T-helper 9 cell (primary cell): ENCODE data around the gene TRMT61A.

Experiments used
- DNase-seq: peaks from one replicate; pipeline ENCODE4 v3.0.0-alpha.2; 2020

Gene TRMT61A

DNA sequence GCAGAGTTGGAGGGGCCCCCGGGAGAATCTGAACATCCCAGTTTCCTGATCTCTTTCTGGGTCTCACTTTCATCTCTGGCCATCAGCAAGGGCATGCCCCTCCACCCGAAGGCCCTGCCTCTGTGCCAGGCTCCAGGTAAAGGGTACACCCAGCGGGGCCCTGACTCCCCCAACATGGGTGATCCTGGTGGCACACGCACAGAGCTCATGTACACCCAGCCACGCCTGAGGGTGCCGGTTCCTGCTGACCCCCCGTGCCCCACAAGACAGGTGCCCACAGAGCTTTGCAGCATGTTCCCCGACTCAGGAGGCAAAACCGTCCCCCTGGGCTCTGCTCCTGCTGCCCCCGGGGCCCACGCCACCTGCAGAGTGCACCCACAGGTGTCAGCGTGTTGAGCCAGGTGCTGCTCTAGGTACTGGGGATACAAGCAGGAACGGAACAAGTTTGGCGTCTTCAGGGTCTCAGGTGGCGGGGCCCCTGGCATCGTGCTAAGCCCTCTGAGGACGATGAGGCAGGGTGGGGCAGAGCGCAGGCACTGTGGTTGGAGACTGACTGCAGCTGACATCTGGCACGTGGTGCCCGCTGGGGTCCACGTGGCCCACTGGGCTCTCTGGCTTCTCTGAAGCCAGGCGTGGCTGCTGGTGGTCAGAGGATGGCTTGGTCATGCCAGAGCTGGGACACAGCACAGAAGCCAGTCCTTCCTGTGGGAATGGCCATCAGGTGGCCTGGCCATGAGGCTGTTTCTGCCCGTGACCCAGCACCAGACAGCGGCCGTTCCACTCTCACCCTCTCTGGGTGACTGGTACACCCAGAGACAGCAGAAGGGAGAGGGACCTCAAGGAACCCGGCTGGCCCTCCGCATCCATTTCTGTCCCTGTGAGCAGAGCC is 19.7 kb downstream of the TRMT61A start:
- DNase-seq = no peak

DNA sequence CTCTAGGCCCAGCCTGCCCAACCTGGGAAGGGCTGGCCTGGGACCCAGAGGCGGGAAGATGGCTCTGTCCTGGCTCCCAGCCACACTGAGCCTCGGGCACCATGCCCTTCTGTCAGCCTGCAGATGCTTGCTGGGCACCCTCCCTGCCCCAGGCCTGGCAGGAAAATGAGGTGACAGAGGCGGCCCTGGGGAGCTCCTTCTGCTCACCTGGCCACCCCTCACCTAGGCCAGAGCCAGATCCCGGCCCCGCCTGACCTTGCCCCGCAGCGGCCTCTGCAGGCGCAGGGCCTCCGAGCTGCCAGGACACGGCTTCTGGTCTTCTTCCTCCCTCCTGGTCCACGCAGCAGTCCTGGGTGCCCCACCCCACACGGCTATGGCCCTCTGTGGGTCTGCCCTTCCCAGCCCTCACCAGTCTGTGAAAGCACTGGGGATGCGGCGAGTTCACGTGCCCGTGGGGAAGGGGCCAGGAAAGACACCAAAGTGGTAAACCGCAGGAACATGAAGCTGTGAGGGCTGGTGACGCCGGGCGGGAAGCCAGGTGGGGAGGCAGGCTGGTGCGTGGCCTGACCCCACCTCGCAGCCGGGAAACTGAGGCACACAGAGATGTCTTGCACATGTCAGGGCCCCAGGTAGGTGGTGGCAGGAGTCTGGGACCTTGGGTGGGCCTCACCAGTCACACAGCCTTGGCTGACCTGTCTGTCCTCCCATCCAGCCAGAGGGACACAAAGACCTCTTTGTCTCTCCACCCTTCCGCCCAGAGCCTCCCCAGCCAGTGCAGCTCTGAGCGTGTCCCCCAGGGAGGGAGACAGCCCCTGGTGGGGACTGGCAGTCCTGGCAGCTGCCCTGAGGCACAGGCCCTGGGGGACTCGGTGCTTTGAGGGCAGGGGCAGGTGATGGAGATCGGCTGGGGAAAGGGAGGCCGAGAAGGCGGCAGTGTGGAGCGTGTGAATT is 20.6 kb downstream of the TRMT61A start:
- no peak for DNase-seq

DNA sequence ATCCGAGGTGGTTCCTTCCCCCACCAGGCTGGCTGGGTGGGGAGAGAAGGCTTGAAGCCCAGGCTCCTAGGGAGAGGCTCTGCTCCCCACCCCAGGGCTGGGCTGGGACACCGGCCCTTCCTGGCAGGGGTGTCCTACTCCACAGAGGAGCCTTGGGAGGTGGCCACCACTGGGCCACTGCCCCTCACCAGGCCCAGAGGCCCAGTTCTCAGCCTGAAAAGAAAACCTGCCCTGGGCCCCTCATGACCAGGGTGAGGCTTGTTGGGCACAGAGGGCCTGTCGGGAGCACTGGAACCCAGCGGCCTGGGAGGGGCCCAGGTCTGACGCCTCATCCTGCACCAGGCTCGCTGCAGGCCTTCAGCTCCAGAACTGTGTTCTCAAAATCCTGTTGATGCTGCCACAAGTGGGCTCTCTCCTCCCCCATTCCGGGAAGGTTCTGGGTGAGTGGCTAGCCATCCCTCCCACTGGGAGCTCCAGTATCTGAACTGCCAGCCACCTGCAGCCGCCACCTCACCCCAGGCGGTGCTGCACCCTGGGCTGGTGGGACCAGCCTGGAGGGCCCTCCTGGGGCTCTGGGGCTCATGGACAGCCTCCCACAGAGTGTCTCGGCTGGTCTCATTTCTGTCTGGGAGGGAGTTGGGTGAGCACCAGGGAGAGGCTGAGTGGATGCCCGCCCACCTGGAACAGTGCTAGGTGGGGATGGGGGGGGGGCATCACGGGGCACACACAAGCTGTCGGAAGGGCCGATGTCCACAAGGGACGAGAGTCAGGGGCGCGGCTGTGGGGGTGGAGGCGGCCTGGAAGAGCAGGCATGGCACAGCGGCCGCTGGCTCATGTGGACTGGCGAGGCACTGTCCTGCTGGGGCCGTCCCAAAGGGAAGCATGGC is 21.7 kb downstream of the TRMT61A start:
- DNase-seq = no peak

DNA sequence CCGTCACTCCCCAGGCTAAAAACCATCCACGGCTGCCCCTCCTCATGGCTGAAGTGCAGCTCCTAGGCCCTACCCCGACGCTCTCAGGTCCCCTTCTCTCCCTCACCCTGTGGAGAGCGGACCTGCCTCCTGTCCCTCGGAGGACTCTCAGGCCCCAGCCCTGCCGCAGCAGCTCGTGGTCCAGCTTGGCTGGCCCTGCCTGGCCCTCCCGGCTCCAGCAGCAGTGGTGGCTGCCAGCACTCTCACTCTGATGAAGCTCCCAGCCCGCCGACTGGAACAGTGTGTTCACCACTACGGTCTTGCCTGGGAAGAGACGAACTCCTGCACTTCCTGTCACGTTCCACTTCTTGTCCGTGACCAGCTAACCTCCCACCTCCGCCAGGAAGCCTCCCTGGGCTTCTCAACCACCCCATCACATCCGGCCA is 22.4 kb downstream of the TRMT61A start:
- no peak for DNase-seq

DNA sequence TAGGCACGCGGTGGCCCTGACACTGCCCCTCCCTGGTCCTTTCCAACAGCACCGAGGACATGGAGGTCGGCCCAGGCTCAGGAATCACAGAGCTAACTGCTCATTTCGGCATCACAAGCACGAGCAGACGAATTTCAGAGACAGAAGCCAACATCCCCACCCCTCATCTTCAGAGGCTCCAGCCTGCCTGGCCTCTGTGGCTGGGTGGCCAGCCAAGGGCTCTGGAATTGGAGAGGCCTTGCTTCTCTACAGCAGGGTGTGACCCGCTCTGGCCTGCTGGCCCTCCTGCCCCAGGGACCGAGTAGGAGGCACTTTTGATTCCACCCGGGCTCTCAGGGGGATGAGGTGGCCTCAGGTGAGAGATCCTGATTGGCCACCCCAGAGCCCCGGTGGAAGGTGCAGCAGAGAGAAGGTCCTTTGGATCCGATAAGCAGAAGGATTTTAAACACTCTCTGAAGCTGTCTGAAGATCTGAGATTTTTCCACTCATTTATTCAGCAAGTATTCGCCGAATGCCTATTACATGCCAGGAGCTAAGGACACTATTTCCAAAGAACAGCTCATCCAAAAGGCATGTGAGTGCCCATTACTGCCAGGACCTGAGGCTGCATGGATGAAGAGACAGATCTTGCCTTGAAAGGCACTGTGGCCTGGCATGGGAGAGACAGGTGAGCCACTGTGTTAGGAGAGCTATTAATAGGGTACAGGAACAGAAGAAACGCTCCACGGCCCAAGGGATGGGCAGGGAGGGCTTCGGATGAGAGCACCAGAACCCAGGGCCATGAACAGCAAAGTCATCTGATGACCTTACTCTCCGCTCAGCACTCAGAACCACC is 23.2 kb downstream of the TRMT61A start:
- no peak for DNase-seq

DNA sequence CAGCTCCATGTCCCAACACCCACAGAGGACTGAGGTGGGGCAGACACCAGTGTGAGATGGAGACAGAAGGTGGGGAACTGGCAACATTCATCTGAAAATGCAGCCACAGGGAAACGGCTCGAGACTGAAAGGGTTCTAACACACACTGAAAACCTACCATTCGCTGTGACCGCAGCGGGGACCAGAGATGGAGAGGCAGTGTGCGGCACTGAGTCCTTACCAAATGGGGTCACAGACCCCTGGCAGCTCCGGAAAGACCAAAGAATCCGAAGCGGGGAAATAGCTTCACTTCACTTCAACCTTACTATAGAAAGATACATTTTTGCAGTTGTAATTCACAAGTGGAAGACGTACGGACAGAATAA is 23.8 kb downstream of the TRMT61A start:
- no peak for DNase-seq

DNA sequence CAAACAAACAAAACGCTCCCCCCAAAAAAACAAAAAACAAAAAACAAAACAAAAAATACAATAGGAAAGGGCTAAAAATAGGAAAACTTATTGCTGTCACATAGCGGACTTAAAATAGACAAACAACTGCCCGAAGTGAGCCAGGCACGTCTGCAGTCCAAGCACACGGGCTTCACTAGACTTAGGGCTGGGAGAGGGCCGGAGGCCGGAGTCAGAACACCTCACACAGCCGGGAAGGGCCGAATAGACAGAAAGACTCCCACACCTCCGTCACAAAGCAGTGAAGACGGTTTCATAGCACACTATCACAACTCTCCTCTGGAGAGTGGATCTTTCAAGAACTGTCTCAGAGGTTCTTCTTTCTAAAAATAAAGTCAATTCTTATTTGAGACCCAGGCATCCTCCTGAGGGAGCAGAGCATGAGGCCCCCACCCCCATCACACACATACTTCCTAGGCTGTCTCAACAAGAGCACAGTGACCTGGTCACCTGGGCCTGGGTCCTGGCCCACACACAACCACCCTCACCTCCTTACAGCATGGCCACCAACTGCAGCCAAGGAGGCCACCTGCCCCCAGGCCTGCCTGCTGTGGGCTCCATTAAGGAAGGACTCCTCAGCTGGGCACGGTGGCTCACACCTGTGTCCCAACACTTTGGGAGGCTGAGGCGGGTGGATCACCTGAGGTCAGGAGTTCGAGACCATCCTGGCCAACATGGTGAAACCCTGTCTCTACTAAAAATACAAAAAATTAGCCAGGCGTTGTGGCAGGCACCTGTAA is 26.8 kb downstream of the TRMT61A start:
- DNase-seq = no peak

DNA sequence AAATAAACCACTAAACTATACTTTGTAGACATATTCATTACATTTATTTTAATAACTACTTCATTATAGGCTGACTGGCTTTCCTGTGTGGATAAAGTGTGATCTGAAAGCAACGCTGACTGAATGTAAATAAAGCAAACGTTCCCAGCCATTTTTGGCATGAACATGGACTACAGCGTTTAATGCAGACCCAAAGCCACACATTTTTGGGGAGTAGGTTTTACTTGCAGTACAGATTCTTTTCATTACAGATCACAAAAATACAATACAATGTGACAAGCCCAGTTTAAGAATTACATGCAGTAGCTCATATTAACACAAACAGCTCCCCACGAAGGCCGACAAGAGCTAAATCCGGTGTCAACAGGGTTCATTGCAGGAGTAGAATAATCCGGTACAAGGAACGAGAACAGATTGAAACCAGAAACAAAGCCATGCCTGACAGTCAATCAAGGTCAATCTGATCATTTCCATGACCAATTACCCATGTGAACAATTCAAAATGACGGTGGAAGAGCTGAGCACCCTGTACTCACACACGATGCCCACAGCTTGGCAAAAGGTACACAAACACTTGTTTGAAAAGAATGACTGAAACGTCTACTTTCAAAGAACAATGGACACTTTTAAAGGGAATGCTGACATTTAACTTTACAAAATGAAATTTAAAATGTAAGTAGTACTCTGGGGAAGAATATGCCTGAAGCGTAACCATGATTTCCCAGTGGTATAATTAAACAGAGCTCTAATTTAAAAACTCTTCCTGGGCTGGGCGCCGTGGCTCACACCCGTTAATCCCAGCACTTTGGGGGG is 28.2 kb downstream of the TRMT61A start:
- DNase-seq = no peak

DNA sequence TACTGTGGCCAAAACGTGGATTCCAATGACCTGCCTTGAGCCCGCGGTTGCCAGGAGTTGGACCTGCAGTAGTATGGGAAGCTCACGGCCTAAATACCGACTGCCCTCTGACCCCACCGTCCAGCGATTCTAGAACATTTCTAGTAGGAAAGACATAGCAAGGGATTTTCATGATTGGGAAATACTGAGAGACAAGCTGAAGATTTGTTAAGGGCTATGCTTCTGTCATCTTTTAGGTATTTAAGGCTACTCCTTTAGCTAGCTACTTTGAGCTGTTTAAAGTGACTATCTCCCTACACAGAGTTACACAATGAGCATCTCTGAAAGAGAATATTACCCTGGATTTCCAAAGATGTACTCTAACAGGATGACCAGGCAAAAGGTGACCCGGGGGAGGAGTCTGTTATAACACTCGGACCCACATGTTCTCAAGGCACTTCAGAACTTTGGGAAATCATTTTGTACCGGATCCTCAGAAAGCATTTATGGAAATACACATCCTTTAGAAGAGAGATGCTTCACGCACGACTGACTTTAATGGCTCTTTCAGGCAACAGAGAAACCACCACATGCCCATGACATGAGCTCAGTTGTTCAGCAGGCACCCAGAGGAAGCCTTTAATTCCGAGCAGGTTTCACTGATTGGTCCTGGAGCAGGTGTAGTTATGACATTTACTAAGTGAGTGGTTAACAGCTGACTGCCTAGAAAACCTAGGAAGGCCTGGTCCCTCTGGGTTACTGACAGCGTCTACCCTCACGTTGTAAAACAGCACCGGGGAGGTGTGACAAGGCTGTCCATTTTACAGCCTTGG is 29.3 kb downstream of the TRMT61A start:
- DNase-seq = no peak

DNA sequence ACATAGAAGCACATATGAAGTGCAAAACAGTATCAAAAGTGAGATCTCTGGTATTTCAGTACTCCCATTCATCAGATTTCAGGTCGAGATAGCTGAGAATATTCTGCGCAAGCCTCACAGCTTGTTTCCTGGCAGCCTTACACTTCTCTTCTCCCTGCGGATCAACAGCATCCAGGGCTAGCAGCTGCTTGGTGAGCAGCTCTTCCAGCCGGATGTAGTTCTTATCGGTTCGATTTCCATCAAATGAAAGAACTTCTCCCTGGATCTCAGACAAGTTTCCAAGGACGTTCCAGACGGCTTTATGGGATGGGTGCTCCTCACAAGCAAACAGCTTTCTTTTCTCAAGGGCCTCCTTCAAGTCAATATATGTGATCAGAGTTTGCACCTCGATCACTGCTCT is 30.8 kb downstream of the TRMT61A start:
- no peak for DNase-seq

DNA sequence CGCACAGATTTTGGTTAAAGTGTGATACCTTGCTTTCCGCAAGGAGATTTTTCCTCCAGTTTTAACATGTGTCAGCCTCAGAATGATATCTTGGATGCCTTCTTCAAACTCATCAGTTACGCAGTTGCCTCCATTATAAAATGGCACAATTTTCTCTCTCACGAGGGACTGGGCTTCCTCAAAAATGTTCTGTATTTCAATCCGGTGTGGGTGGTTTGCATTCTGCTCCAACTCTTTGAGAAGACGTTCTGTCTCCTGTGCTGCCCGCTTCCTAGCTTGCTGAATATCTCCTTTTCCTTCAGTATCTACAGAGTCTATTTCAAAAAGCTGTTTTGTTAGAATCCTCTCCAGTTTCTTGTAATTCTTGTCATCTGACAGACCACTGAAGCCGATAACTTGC is 31.7 kb downstream of the TRMT61A start:
- DNase-seq = no peak

DNA sequence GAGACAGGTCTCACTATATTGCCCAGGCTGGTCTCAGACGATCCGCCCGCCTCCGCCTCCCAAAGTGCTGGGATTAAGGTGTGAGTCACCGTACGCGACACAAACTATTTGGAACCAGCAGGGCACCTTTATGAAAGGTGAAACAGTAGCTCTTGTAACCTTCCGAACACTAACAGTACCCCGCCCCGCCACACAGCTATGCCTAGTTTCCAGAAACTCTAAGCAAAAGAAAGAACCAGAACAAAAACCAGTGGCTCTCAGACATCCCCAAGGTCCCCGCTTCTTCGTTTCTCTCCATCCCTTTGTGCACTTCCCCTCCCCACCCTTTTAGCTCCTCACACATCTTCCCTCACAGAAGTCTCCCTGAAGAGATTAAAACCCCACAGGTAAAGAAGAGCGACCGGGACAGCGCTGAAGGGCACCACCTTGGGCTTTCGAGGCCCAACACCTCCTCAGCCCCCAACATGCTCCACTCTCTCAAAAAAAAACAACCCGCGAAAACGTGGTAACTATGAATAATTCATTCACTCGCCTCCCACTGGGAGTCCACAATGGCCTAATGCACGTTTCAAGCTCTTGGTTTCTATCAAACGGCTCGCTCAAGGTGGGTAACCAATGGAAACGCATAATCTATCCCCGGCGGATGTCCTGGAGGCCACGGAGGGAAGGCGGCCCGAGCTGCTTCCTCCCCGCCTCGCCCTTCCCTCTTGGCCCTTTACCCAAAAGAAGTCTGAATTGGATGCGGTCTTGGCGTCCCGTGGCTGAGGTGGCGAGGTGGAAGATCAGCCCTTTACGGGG is 32.6 kb downstream of the TRMT61A start:
- peak; percentile 17 for DNase-seq

DNA sequence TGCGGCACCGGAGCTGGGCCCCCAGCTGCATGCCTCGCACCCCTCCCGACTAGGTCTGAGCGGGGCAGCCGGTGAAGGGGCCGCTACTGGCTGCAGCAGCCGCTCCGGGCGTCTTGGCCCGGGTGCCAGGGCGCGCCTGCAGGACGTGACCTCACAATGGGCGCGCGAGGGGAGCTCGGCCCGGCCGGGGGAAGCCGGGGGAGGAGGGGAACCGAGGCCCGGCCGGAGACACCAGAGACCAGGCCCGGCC is 33.1 kb downstream of the TRMT61A start:
- DNase-seq = no peak

DNA sequence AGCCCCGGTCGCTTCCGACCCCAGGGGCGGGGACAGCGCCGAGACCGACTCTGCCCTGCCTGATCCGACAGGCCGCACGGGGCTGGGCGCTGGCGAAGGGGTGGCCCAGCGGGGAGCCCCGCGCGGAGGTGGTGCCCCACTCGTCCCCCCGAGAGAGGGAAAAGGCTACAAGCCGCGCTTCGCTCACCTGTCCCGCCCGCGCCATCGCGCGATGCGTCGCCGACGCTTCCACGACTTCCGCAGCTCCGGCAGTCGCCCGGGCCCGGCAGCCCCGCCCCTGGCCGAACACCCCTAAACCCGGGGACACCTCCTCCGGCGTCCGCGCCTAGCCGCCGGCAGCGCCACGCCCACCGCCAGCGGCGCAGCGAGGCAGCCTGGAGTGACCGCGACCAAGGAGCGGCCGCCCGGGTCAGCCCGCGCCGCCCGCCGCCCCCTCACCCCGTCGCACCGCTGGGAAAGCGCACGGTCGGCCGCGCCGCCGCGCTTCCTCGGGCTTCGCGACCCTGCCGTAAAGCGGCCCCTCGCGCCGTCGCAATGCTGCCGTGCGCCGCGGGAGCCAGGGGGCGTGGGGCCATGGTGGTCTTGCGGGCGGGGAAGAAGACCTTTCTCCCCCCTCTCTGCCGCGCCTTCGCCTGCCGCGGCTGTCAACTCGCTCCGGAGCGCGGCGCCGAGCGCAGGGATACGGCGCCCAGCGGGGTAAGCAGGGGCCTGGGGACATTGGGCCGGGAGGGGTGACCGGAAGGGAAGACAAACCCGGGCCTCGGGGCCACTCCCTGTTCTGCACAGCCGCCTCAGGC is 33.6 kb downstream of the TRMT61A start, which contains the start of the genes BAG5 and COA8:
Gene BAG5 (minus strand): TSS at position 229 of the 797 bp plus-strand sequence. CDS start 1,493 bp downstream, outside the sequence.
Gene COA8 (plus strand): TSS at position 532 of the 797 bp plus-strand sequence. CDS start 42 bp downstream, at position 574.
- DNase-seq = peak; percentile 79

DNA sequence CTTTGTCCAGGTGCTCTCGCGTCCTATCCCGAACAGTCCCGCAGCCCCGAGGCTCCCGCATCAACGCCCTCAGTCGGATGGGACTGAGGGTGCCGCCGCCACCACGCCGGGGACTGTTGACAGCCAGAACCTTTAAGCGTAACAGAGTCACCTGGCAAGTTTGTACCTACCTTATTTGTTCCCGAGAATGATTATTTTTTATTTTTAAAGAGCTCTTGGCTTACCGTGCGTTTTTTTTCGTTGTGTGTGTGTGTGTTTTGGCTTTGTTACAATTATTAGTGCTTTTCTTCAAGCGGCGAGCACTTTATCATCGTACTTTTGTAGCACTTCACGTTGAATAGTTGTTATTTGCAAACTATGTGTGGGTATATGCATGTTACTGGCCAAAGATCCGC is 34.2 kb downstream of the TRMT61A start:
- DNase-seq = no peak

DNA sequence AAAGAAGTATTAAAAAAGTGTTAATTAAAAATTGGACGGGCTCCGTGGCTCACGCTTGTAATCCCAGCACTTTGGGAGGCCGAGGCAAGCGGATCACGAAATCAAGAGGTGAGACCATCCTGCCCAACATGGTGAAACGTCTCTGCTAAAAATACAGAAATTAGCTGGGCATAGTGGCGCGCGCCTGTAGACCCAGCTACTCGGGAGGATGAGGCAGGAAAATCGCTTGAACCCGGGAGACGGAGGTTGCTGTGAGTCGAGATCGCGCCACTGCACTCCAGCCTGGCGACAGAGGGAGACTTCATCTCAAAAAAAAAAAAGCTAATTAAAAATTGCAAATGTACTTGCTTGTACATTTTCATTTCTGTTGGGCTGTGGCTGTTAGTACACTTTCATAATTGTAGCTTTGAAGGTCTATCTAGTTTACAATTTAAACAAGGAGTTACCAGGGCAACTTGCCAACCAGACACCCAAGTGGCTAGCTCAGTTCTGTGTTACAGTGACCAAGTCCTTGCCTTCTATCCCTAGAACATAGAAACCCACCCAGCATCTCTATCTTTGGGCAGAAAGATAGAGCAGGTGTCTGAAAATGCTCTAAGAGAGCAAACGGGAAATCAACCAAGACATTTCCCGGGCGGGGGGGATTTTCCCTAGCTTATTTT is 35.0 kb downstream of the TRMT61A start:
- DNase-seq = no peak

DNA sequence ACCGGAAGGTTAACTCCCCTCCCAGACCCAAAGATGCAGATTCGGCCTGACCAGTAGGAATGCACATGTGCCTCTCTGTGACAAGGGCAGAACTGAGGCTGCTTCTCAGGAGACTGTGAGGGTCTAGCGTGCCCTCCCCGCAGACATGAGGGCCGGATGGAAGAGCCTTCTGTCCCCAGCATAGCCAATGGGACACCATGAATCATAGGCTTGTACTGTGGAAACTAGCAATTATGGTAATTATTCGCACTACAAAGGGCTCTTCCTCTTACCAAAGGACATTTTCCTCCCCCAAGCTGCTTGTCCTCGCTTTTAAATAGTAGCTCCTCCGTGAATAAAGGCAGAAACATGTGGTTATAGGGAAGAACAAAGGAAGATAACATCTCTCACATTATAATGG is 40.0 kb downstream of the TRMT61A start:
- DNase-seq = no peak
